ENCODE data around the gene SHCBP1. TPM values are rescaled to one million over a fixed set of nuclear protein-coding genes. Genes with fewer than 3 reads are reported as not detected.
"Not testable (repeated sequence)": the region's sequence is repeated elsewhere in the genome, so short reads cannot be mapped to it uniquely, and the experiment has no call there.

The SHCBP1 gene
- total RNA-seq, 1 donor from 2014 or later: 0.44 TPM

GRCh38 chr16:46629331-46630219 is 8.4 kb upstream of the SHCBP1 start:
- peak; percentile 40 for TF ChIP-seq CTCF (IDR thresholded peaks at IDR 0.05; ENCODE audit: borderline replicate concordance)
- Histone ChIP-seq H3K27ac (replicated peaks) (no peak overlapping the region), H3K9me3 (replicated peaks) (no peaks in the 10 kb centered on the region), H3K4me1 (no peaks in the 10 kb centered on the region), H3K36me3 (no peaks in the 10 kb centered on the region), H3K27me3 (ENCODE audit: low read depth) (no peaks in the 10 kb centered on the region), H3K4me3 (no peak overlapping the region)
- intact Hi-C loops (cut with micrococcal nuclease): no loop called here
- DNase-seq: no peak

- intact Hi-C loops (cut with micrococcal nuclease): no loop called here
Measured at GRCh38 chr16:46627746-46628145, 6.6 kb upstream of the SHCBP1 start.

GRCh38 chr16:46626681-46627080 is 5.5 kb upstream of the SHCBP1 start:
- H3K27ac ChIP-seq (replicated peaks); intact Hi-C loops (cut with micrococcal nuclease); H3K36me3 ChIP-seq; H3K9me3 ChIP-seq (replicated peaks); H3K27me3 ChIP-seq (ENCODE audit: low read depth); H3K4me3 ChIP-seq; H3K4me1 ChIP-seq; DNase-seq: not testable (repeated sequence)

More at GRCh38 chr16:46627746-46628145, 6.6 kb upstream of the SHCBP1 start:
- DNase-seq: no peak
- TF ChIP-seq CTCF (IDR thresholded peaks at IDR 0.05; ENCODE audit: borderline replicate concordance): no peak
- Histone ChIP-seq H3K4me1 (no peaks in the 10 kb centered on the region), H3K9me3 (replicated peaks) (no peaks in the 10 kb centered on the region), H3K27me3 (ENCODE audit: low read depth) (no peaks in the 10 kb centered on the region), H3K36me3 (no peaks in the 10 kb centered on the region), H3K4me3 (no peak overlapping the region), H3K27ac (replicated peaks) (no peak overlapping the region)

DNA sequence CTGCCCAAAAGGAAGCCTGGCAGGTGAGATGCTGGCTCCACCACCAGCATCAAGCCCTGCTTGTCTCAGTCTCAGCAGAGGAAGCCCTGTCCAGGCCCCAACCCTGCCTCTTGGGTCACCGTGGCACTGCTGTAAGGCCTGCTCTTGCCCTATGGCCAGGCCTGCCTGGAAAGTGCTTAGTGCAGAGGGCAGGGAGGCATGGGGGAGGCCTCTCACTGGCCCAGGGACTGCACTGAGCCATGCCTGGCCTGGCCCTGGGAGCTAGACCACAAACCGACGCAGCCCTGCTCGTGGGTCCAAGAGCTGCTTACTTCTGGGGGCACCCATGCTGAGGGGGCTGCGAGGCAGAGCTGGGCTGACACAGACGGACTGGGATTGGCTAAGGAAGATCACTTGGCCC is 3.7 kb upstream of the SHCBP1 start:
- H3K27me3 ChIP-seq (ENCODE audit: low read depth); H3K4me3 ChIP-seq; intact Hi-C loops (cut with micrococcal nuclease); H3K27ac ChIP-seq (replicated peaks); DNase-seq; H3K9me3 ChIP-seq (replicated peaks); H3K36me3 ChIP-seq: not testable (repeated sequence)
- peaks cover 13% of the 10 kb centered on the region for H3K4me1 ChIP-seq

DNA sequence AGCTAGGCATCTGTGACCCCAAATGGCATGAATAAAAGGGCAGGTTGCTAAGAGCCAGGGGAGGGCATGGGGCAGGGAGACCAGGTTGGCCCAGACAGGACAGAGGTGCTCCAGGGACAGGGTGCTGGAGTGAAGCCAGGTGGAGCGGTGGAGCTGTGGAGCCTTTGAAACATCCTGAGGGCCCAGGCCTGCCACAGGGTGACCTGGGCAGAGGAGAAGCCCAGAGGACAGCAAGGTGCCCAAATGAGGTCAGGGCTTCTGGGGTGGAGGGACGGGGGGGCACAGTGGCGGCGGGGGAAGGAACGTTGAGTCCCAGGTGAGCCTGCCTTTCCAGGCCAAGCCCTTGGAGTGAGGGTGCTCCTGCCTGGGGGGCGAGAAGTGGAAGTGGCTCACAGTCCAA is 2.5 kb upstream of the SHCBP1 start:
- H3K4me3 ChIP-seq; H3K27me3 ChIP-seq (ENCODE audit: low read depth); H3K36me3 ChIP-seq; intact Hi-C loops (cut with micrococcal nuclease); DNase-seq; H3K27ac ChIP-seq (replicated peaks); H3K9me3 ChIP-seq (replicated peaks): not testable (repeated sequence)
- peaks cover 13% of the 10 kb centered on the region for H3K4me1 ChIP-seq

- DNase-seq; H3K27me3 ChIP-seq (ENCODE audit: low read depth); intact Hi-C loops (cut with micrococcal nuclease); H3K4me3 ChIP-seq; H3K27ac ChIP-seq (replicated peaks); H3K9me3 ChIP-seq (replicated peaks); H3K36me3 ChIP-seq: not testable (repeated sequence)
- H3K4me1 ChIP-seq: peaks cover 13% of the 10 kb centered on the region
Measured at GRCh38 chr16:46623246-46623645, 2.1 kb upstream of the SHCBP1 start.

DNA sequence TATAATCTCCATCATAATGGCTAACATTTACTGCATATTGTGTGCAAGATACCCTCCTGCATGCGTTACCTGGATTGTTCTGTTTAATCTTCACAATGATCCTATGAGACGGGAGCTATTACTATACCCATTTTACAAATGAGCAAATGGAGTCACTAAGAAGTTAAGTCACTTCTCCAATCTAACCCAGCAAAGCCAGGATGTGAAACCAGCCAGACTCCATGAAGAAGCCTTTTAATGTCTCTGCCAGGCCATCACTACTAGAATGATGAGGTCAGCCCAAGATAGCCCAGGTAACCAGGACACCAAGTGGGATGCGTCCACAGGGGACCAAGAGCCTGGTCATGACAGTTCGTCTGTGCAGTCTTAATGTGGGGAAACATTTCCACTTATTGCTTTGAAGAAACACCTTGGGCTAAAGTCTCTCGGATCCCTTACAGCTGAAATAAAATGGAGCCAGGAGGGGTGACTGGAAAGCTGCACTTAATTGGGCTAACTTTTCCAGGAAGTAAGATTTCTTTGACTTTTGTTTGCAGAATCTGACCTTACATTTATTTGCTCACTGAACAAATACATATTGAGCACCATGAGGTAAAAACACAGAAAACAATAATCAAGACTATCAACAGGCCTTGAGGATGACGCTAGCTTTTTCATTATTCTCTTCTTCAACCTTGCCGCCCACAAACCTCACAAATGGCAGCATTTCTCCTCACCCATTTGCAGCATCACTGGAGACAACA is 926 bp upstream of the SHCBP1 start:
- Histone ChIP-seq H3K4me3 (peak overlapping the region; percentile 73), H3K4me1 (peaks cover 13% of the 10 kb centered on the region), H3K27ac (replicated peaks) (no peak overlapping the region), H3K36me3 (no peaks in the 10 kb centered on the region), H3K9me3 (replicated peaks) (no peaks in the 10 kb centered on the region), H3K27me3 (ENCODE audit: low read depth) (no peaks in the 10 kb centered on the region)
- no peak for DNase-seq
- TF ChIP-seq CTCF (IDR thresholded peaks at IDR 0.05; ENCODE audit: borderline replicate concordance): no peak
- intact Hi-C loops (cut with micrococcal nuclease): no loop called here

All from left ventricle myocardium inferior (tissue), 1 donor.